GOT3 (cell line): ENCODE data around the gene CD47.

Experiments used
- DNase-seq: peaks from one replicate; lab custom pipeline; 2025; ENCODE audit warnings: mixed read lengths; lab: John Stamatoyannopoulos, UW

Gene CD47

GRCh38 chr3:108091498-108092250 lies 843 bp upstream of the CD47 start:
- no peak for DNase-seq

GRCh38 chr3:108090049-108090700 lies 656 bp downstream of the CD47 start:
- DNase-seq, result no peak

- DNase-seq, result no peak
These were observed 1.3 kb downstream of the CD47 start for GRCh38 chr3:108089579-108089978.

- DNase-seq, result no peak
These were observed 2.1 kb downstream of the CD47 start for GRCh38 chr3:108088697-108089096.

GRCh38 chr3:108088146-108088545 lies 2.7 kb downstream of the CD47 start:
- no peak for DNase-seq

- no peak for DNase-seq
These were observed 4.2 kb downstream of the CD47 start for GRCh38 chr3:108086653-108087052.

- no peak for DNase-seq
These were observed 5.0 kb downstream of the CD47 start for GRCh38 chr3:108085810-108086350.

GRCh38 chr3:108085370-108085769 lies 5.5 kb downstream of the CD47 start:
- no peak for DNase-seq

GRCh38 chr3:108079877-108080276 lies 11.0 kb downstream of the CD47 start:
- DNase-seq, result no peak

- DNase-seq, result no peak
These were observed 11.8 kb downstream of the CD47 start for GRCh38 chr3:108079043-108079442.

GRCh38 chr3:108076564-108076963 lies 14.3 kb downstream of the CD47 start:
- no peak for DNase-seq

GRCh38 chr3:108073764-108074431 lies 16.9 kb downstream of the CD47 start:
- DNase-seq, result no peak

- no peak for DNase-seq
These were observed 19.5 kb downstream of the CD47 start for GRCh38 chr3:108071368-108071767.

GRCh38 chr3:108070356-108070755 lies 20.5 kb downstream of the CD47 start:
- DNase-seq, result no peak

- no peak for DNase-seq
These were observed 23.1 kb downstream of the CD47 start for GRCh38 chr3:108067768-108068167.

GRCh38 chr3:108065096-108065495 lies 25.7 kb downstream of the CD47 start:
- DNase-seq, result no peak

- no peak for DNase-seq
These were observed 26.4 kb downstream of the CD47 start for GRCh38 chr3:108064293-108064887.

GRCh38 chr3:108062051-108062450 lies 28.8 kb downstream of the CD47 start:
- DNase-seq, result no peak

GRCh38 chr3:108060331-108060730 lies 30.5 kb downstream of the CD47 start:
- DNase-seq, result no peak

GRCh38 chr3:108055931-108056330 lies 34.9 kb downstream of the CD47 start:
- no peak for DNase-seq

- no peak for DNase-seq
These were observed 35.9 kb downstream of the CD47 start for GRCh38 chr3:108054935-108055334.

GRCh38 chr3:108053483-108053882 lies 37.3 kb downstream of the CD47 start:
- DNase-seq, result no peak
